ENCODE results near the gene CCDC40. TPM values are rescaled to one million over a fixed set of nuclear protein-coding genes. Genes with fewer than 3 reads are reported as not detected.

CCDC40 gene
- total and polyA plus RNA-seq, 2 of the 13 experiments (the other 11 are each of a cell fraction or from before 2014, with no cell fraction given), result 4.1 to 5.5 TPM

DNA sequence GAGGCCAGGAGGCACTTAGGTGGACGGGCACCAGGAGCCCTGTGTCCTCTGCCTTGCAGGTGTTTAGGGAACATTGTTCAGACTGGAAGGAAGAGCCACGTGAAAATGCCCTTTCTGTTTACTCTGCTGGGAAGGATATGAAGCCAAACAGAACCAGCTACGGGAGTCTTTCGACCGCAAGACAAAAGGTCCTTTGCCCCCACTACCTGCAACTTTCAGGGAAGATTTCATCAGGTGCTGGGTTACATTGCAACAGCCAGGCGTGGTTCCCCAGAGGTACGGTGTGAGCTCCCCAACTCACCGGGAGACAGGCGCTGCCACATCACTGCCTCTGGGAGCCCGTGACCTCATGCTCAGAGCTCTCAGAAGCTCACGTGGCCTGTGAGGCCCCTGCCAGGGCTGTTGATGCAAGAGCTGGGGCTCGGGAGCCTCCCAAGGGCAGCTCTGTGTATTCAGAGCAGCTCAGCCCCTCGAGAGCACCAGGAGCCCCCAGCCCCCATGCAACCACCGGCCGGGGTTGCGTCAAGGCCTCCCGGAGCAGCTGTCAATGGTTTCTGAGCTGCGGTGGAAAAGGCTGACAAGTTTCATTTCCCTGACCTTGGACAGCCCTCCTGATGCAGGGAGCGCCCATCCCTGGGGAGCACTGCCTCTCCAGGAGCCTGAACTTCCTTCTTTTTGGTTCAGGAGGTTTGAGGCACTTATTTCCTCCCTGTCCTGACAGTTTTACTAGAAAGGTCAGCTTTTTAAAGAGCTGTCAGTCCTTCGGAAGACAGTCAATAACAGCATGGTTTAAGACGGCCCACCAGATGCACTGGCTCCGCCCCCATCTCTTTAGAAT, 42.8 kb upstream of the CCDC40 start (continued):
- TF ChIP-seq, protein P1, sequence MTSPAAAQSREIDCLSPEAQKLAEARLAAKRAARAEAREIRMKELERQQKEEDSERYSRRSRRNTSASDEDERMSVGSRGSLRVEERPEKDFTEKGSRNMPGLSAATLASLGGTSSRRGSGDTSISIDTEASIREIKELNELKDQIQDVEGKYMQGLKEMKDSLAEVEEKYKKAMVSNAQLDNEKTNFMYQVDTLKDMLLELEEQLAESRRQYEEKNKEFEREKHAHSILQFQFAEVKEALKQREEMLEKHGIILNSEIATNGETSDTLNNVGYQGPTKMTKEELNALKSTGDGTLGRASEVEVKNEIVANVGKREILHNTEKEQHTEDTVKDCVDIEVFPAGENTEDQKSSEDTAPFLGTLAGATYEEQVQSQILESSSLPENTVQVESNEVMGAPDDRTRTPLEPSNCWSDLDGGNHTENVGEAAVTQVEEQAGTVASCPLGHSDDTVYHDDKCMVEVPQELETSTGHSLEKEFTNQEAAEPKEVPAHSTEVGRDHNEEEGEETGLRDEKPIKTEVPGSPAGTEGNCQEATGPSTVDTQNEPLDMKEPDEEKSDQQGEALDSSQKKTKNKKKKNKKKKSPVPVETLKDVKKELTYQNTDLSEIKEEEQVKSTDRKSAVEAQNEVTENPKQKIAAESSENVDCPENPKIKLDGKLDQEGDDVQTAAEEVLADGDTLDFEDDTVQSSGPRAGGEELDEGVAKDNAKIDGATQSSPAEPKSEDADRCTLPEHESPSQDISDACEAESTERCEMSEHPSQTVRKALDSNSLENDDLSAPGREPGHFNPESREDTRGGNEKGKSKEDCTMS (CRISPR knock-in tag; conservative IDR thresholded peaks at IDR 0.05), result 0 out of 2 replicates have a peak, but pooled peaks have one; percentile 40
- TF ChIP-seq NCOA1 (CRISPR knock-in tag; IDR thresholded peaks at IDR 0.05) (no peak), SOX13 (IDR thresholded peaks at IDR 0.05) (peak; percentile 77), SOX13 (CRISPR knock-in tag; conservative IDR thresholded peaks at IDR 0.05 in 1 of 2, IDR thresholded peaks at IDR 0.05 in 1 of 2) (peak in 1 of 2 experiments; percentile 95; a peak in 2 of 4 replicates), ZNF790 (CRISPR knock-in tag; IDR thresholded peaks at IDR 0.05; ENCODE audit: borderline replicate concordance) (no peak), AGO2 (optimal IDR thresholded peaks at IDR 0.05; ENCODE audit: low read depth, low read length) (peak; percentile 60), ZNF569 (CRISPR knock-in tag; IDR thresholded peaks at IDR 0.05; ENCODE audit: borderline replicate concordance) (no peak; the same call in 1 of the 2 replicates), EP300 (IDR thresholded peaks at IDR 0.05; ENCODE audit: low read depth in 2 of 2, low read length in 2 of 2) (peak; percentile 95 to 96), EP300 (CRISPR knock-in tag; IDR thresholded peaks at IDR 0.05; ENCODE audit: borderline replicate concordance) (peak; percentile 99), ZNF7 (CRISPR knock-in tag; IDR thresholded peaks at IDR 0.05) (no peak), NBN (conservative IDR thresholded peaks at IDR 0.05) (no peak), KLF16 (CRISPR knock-in tag; IDR thresholded peaks at IDR 0.05) (peak in 1 of 2 experiments; percentile 98; a peak in 2 of 4 replicates), MTF1 (CRISPR knock-in tag; IDR thresholded peaks at IDR 0.05) (peak; percentile 41; the same call in 1 of the 2 replicates)
- TF ChIP-seq, protein P2, sequence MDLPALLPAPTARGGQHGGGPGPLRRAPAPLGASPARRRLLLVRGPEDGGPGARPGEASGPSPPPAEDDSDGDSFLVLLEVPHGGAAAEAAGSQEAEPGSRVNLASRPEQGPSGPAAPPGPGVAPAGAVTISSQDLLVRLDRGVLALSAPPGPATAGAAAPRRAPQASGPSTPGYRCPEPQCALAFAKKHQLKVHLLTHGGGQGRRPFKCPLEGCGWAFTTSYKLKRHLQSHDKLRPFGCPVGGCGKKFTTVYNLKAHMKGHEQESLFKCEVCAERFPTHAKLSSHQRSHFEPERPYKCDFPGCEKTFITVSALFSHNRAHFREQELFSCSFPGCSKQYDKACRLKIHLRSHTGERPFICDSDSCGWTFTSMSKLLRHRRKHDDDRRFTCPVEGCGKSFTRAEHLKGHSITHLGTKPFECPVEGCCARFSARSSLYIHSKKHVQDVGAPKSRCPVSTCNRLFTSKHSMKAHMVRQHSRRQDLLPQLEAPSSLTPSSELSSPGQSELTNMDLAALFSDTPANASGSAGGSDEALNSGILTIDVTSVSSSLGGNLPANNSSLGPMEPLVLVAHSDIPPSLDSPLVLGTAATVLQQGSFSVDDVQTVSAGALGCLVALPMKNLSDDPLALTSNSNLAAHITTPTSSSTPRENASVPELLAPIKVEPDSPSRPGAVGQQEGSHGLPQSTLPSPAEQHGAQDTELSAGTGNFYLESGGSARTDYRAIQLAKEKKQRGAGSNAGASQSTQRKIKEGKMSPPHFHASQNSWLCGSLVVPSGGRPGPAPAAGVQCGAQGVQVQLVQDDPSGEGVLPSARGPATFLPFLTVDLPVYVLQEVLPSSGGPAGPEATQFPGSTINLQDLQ (CRISPR knock-in tag; IDR thresholded peaks at IDR 0.05), result peak; percentile 98
- TF ChIP-seq, protein P3, sequence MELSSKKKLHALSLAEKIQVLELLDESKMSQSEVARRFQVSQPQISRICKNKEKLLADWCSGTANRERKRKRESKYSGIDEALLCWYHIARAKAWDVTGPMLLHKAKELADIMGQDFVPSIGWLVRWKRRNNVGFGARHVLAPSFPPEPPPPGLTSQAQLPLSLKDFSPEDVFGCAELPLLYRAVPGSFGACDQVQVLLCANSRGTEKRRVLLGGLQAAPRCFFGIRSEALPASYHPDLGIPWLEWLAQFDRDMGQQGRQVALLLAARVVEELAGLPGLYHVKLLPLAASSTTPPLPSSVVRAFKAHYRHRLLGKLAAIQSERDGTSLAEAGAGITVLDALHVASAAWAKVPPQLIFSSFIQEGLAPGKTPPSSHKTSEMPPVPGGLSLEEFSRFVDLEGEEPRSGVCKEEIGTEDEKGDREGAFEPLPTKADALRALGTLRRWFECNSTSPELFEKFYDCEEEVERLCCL (CRISPR knock-in tag; IDR thresholded peaks at IDR 0.05; ENCODE audit: borderline replicate concordance), result peak; percentile 91
- TF ChIP-seq, protein P4, sequence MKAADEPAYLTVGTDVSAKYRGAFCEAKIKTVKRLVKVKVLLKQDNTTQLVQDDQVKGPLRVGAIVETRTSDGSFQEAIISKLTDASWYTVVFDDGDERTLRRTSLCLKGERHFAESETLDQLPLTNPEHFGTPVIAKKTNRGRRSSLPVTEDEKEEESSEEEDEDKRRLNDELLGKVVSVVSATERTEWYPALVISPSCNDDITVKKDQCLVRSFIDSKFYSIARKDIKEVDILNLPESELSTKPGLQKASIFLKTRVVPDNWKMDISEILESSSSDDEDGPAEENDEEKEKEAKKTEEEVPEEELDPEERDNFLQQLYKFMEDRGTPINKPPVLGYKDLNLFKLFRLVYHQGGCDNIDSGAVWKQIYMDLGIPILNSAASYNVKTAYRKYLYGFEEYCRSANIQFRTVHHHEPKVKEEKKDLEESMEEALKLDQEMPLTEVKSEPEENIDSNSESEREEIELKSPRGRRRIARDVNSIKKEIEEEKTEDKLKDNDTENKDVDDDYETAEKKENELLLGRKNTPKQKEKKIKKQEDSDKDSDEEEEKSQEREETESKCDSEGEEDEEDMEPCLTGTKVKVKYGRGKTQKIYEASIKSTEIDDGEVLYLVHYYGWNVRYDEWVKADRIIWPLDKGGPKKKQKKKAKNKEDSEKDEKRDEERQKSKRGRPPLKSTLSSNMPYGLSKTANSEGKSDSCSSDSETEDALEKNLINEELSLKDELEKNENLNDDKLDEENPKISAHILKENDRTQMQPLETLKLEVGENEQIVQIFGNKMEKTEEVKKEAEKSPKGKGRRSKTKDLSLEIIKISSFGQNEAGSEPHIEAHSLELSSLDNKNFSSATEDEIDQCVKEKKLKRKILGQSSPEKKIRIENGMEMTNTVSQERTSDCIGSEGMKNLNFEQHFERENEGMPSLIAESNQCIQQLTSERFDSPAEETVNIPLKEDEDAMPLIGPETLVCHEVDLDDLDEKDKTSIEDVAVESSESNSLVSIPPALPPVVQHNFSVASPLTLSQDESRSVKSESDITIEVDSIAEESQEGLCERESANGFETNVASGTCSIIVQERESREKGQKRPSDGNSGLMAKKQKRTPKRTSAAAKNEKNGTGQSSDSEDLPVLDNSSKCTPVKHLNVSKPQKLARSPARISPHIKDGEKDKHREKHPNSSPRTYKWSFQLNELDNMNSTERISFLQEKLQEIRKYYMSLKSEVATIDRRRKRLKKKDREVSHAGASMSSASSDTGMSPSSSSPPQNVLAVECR (CRISPR knock-in tag; IDR thresholded peaks at IDR 0.05; ENCODE audit: borderline replicate concordance), result peak; percentile 98
